K562 (cell line): Measurements from ENCODE around the gene ANKRD6. TPM values are rescaled to one million over a fixed set of nuclear protein-coding genes. Genes with fewer than 3 reads are reported as not detected.

Experiments
- ATAC-seq: fragments of 200-7000 bp; cut with Tn5 transposase; 3 replicates; pipeline ENCODE4 v1.9.1; 2020; ENCODE audit warnings: moderate library complexity
- BruUV-seq: library from RNA; stranded (reverse); fragments of 400-500 nt; replicated peaks from 2 replicates; lab custom pipeline; 2021; lab: Mats Ljungman, UMichigan
- CTCF ChIA-PET: fragments of 300-600 bp; formaldehyde crosslinking; extraction: SDS; loops from one replicate; lab custom pipeline; 2021; ENCODE audit warnings: low intra/inter-chr PET ratio; lab: Yijun Ruan, JAX
- POLR2A ChIA-PET: fragments of 300-600, 350-650 bp; sonication (Branson Sonifier 250); formaldehyde crosslinking; extraction: SDS; loops from one replicate; lab custom pipeline; 2021; ENCODE audit warnings: antibody characterized with exemption, inconsistent platforms; lab: Yijun Ruan, JAX
- DNase-seq, 4 experiments: peaks; one replicate each; pipeline versions ENCODE4 v3.0.0 to v3.0.0-alpha.2; 2011 to 2018; ENCODE audit warnings: low spot score in 3 of 4, mixed read lengths in 3 of 4; ENCODE audit errors: extremely low read depth in 1 of 4
- FAIRE-seq: peaks from 2 replicates; lab custom pipeline; 2011; peaks lifted over from hg19 to GRCh38; lab: Jason Lieb, UNC
- H2AFZ ChIP-seq: 2 replicates; pipeline ENCODE4 v1.6.0; 2011; ENCODE audit warnings: low read depth, low read length, control low read depth, inconsistent platforms
- H3K27ac ChIP-seq: fragments of 200-600 bp; 3 replicates; pipeline ENCODE4 v1.8.0; 2011; ENCODE audit warnings: low read depth, mild to moderate bottlenecking, control low read depth, inconsistent platforms, low read length, moderate library complexity, mixed read lengths; ENCODE audit errors: extremely low read depth
- H3K27me3 ChIP-seq, 2 experiments: fragments of 300-600 bp in 1 of 2; 2 replicates in 1 of 2; 3 replicates in 1 of 2; pipeline versions ENCODE4 v1.6.0 to v1.8.0; 2011; ENCODE audit warnings: inconsistent platforms in 2 of 2, low read length in 2 of 2, mild to moderate bottlenecking in 1 of 2, mixed read lengths in 1 of 2, moderate library complexity in 1 of 2; ENCODE audit not compliant: control insufficient read depth in 2 of 2, insufficient read depth in 2 of 2
- H3K36me3 ChIP-seq: fragments of 300-600 bp; 3 replicates; pipeline ENCODE4 v1.8.0; 2011; ENCODE audit warnings: mild to moderate bottlenecking, low read length, inconsistent platforms; ENCODE audit not compliant: control insufficient read depth, insufficient read depth
- H3K4me1 ChIP-seq, 2 experiments: fragments of 200-600 bp in 1 of 2; replicated peaks in 1 of 2; 2 replicates in 1 of 2; 3 replicates in 1 of 2; pipeline versions ENCODE4 v1.5.1 to v1.8.0; 2011; ENCODE audit warnings: inconsistent platforms in 2 of 2, low read length in 2 of 2, mild to moderate bottlenecking in 1 of 2, mixed read lengths in 1 of 2, moderate library complexity in 1 of 2; ENCODE audit not compliant: control insufficient read depth in 2 of 2, insufficient read depth in 2 of 2
- H3K4me2 ChIP-seq: 2 replicates; pipeline ENCODE4 v1.6.1; 2011; ENCODE audit warnings: low read length, control low read depth, inconsistent platforms, mixed read lengths; ENCODE audit not compliant: insufficient read depth
- H3K4me3 ChIP-seq: fragments of 200-600 bp; sonication (generic), shearing (Covaris generic); 2 replicates; pipeline ENCODE4 v1.5.1; 2016; ENCODE audit warnings: control low read depth, inconsistent platforms
- H3K79me2 ChIP-seq: fragments of 200-600 bp; 3 replicates; pipeline ENCODE4 v1.8.0; 2011; ENCODE audit warnings: low read length, inconsistent platforms; ENCODE audit not compliant: control insufficient read depth, insufficient read depth
- H3K9ac ChIP-seq, 2 experiments: 2 replicates each; pipeline versions ENCODE4 v1.6.0 to v1.6.1; 2011; ENCODE audit warnings: low read depth in 2 of 2, low read length in 2 of 2, control low read depth in 1 of 2, inconsistent platforms in 1 of 2, mild to moderate bottlenecking in 1 of 2, mixed read lengths in 1 of 2; ENCODE audit not compliant: insufficient read depth in 1 of 2
- H3K9me1 ChIP-seq: one replicate; pipeline ENCODE4 v1.6.0; 2011; ENCODE audit warnings: inconsistent platforms, mild to moderate bottlenecking, low read length, moderate library complexity; ENCODE audit not compliant: control insufficient read depth, insufficient read depth
- H3K9me3 ChIP-seq: replicated peaks from 2 replicates; pipeline ENCODE4 v1.5.1; 2011; ENCODE audit warnings: low read depth, low read length, inconsistent platforms; ENCODE audit not compliant: control insufficient read depth, insufficient read depth
- H4K20me1 ChIP-seq: replicated peaks from 2 replicates; pipeline ENCODE4 v1.6.1; 2011; ENCODE audit warnings: low read length, inconsistent platforms, mixed read lengths; ENCODE audit not compliant: control insufficient read depth, insufficient read depth
- ZNF175 ChIP-seq: fragments of 200-800 bp; sonication (Bioruptor generic); IDR thresholded peaks from 2 replicates; pipeline ENCODE4 v1.6.1; 2016; ENCODE audit warnings: low read depth, mild to moderate bottlenecking, missing genetic modification characterization, missing compliant biosample characterization
- WGBS: fragments of 100-300 bp; shearing (Covaris generic); methylation state at CpG from one replicate; pipeline ENCODE4 v1.1.6; 2016; ENCODE audit warnings: low coverage, mixed read lengths; ENCODE audit not compliant: insufficient coverage; ENCODE audit errors: missing lambda C conversion rate; 5-methylcytosine and 5-hydroxymethylcytosine counted together
- in situ Hi-C: fragments of 300-500 bp; cut with MboI; formaldehyde crosslinking; loops from 4 replicates; pipeline ENCODE4 v1.15.0; 2018; ENCODE audit warnings: inconsistent platforms, mixed read lengths
- intact Hi-C: fragments of 100-400 bp; cut with micrococcal nuclease; formaldehyde crosslinking; loops from 2 replicates; pipeline ENCODE4 v1.14.2; 2022
- polyA plus RNA-seq, 8 experiments: library from polyadenylated mRNA; depleted of rRNA in 4 of 8; stranded (reverse) in 5 of 8; unstranded in 3 of 8; fragments of >200 nt; fragmentation: Nextera tagmentation in 2 of 8; fragmentation: Illumina TruSeq in 1 of 8; extraction: Ambion mirVana in 2 of 8; extraction: Trizol in 1 of 8; gene quantifications; 2 replicates each; pipeline versions ENCODE4 v1.2.1 to v1.2.3, GENCODE V29; 2011 to 2014; ENCODE audit warnings: inconsistent platforms in 1 of 8, missing spikeins in 1 of 8
- total RNA-seq, 7 experiments: library from RNA; depleted of rRNA in 6 of 7; stranded (reverse); fragments of >200 nt in 6 of 7; fragmentation: Illumina TruSeq in 2 of 7; extraction: Trizol in 2 of 7; gene quantifications; 2 replicates each; pipeline versions ENCODE4 v1.2.1 to v1.2.3, GENCODE V29; 2011 to 2021; ENCODE audit warnings: low replicate concordance in 1 of 7
- TF ChIP-seq, protein P1 (sequence below), 2 experiments: fragments of 150-350 bp in 1 of 2; IDR thresholded peaks; 2 replicates each; pipeline ENCODE4 v1.6.1; 2012 to 2016; ENCODE audit warnings: low read depth in 2 of 2, low read length in 2 of 2, mild to moderate bottlenecking in 1 of 2, moderate library complexity in 1 of 2

Gene ANKRD6
- total and polyA plus RNA-seq, 9 of the 15 experiments (the other 6 are each of a cell fraction or from before 2014, with no cell fraction given): 0.04 to 0.22 (median 0.08) TPM; not detected in 4

DNA sequence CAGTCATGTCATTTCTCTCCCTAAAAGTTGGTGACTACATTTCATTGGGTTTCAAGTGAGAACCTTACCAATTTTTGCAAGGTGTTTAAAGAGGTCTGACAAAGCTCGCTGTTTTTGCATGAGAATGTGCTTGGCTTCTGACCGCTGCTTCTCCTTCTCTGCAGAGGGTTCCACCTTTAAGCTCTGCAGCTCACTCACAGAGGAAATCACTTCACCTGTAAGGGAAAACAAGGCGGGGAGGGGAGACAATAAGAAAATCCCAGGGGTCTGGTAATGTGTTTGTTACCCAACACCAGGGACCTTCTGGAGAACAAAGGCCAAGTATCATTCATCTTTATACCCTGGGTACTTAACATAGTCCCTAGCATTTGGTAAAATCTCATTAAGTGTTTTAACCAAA is 245.6 kb downstream of the ANKRD6 start:
- intact Hi-C loops (no loop called here), in situ Hi-C loops (no loop called here)
- Histone ChIP-seq H3K36me3 (peaks cover 95% of the 10 kb centered on the region), H3K9me1 (no peaks in the 10 kb centered on the region), H3K79me2 (no peaks in the 10 kb centered on the region; the same call in 2 of the 3 replicates), H2AFZ (no peak overlapping the region), H3K4me1 (no peaks in the 10 kb centered on the region), H3K4me2 (no peak overlapping the region), H3K9me3 (no peaks in the 10 kb centered on the region), H4K20me1 (no peaks in the 10 kb centered on the region; the same call in 1 of the 2 replicates), H3K4me3 (no peak overlapping the region), H3K27ac (no peak overlapping the region)
- no peak for ATAC-seq
- DNase-seq: no peak
- CTCF ChIA-PET: no interaction called here
- WGBS: 88% methylated on average over 3 of the region's 3 CpGs
- TF ChIP-seq ZNF175: no peak
- TF ChIP-seq, protein P1, sequence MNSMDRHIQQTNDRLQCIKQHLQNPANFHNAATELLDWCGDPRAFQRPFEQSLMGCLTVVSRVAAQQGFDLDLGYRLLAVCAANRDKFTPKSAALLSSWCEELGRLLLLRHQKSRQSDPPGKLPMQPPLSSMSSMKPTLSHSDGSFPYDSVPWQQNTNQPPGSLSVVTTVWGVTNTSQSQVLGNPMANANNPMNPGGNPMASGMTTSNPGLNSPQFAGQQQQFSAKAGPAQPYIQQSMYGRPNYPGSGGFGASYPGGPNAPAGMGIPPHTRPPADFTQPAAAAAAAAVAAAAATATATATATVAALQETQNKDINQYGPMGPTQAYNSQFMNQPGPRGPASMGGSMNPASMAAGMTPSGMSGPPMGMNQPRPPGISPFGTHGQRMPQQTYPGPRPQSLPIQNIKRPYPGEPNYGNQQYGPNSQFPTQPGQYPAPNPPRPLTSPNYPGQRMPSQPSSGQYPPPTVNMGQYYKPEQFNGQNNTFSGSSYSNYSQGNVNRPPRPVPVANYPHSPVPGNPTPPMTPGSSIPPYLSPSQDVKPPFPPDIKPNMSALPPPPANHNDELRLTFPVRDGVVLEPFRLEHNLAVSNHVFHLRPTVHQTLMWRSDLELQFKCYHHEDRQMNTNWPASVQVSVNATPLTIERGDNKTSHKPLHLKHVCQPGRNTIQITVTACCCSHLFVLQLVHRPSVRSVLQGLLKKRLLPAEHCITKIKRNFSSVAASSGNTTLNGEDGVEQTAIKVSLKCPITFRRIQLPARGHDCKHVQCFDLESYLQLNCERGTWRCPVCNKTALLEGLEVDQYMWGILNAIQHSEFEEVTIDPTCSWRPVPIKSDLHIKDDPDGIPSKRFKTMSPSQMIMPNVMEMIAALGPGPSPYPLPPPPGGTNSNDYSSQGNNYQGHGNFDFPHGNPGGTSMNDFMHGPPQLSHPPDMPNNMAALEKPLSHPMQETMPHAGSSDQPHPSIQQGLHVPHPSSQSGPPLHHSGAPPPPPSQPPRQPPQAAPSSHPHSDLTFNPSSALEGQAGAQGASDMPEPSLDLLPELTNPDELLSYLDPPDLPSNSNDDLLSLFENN (IDR thresholded peaks at IDR 0.05; ENCODE audit: low read depth in 2 of 2, low read length in 2 of 2): no peak
- TF ChIP-seq, all 486 proteins: peak for 0
- no peaks in the 10 kb centered on the region for H3K27me3 ChIP-seq
- BruUV-seq: no TSS peak
- POLR2A ChIA-PET: interaction anchor here (0.9 kb wide), 1 partner anchor 9 kb away, joined by 7 read pairs; no protein-coding TSS in a partner anchor
- no peak for FAIRE-seq
- no peak overlapping the region for H3K9ac ChIP-seq
